HG03442 (cell line): Measurements from ENCODE around the gene PDE3A.
"Not testable (repeated sequence)": the region's sequence is repeated elsewhere in the genome, so short reads cannot be mapped to it uniquely, and the experiment has no call there.

Source experiments
- ATAC-seq: cut with Tn5 transposase; IDR thresholded peaks from one replicate; pipeline ENCODE4 v1.9.1; 2021; ENCODE audit warnings: mild to moderate bottlenecking, moderate library complexity; ENCODE audit not compliant: unreplicated experiment

The PDE3A gene

GRCh38 chr12:20372326-20373096 is 4.2 kb downstream of the PDE3A start:
- no peak for ATAC-seq

- ATAC-seq: no peak
These were observed 6.5 kb downstream of the PDE3A start for GRCh38 chr12:20374795-20375194.

GRCh38 chr12:20375560-20375959 is 7.2 kb downstream of the PDE3A start:
- ATAC-seq: no peak

GRCh38 chr12:20376984-20377383 is 8.6 kb downstream of the PDE3A start:
- ATAC-seq: no peak

- ATAC-seq: no peak
These were observed 9.4 kb downstream of the PDE3A start for GRCh38 chr12:20377750-20378149.

- no peak for ATAC-seq
These were observed 13.8 kb downstream of the PDE3A start for GRCh38 chr12:20382117-20382516.

GRCh38 chr12:20383612-20384011 is 15.3 kb downstream of the PDE3A start:
- ATAC-seq: no peak

GRCh38 chr12:20384836-20385235 is 16.5 kb downstream of the PDE3A start:
- not testable (repeated sequence) for ATAC-seq

- ATAC-seq: no peak
These were observed 22.5 kb downstream of the PDE3A start for GRCh38 chr12:20390846-20391245.

GRCh38 chr12:20392339-20392738 is 24.0 kb downstream of the PDE3A start:
- ATAC-seq: no peak

- ATAC-seq: no peak
These were observed 25.4 kb downstream of the PDE3A start for GRCh38 chr12:20393707-20394106.

GRCh38 chr12:20395791-20396550 is 27.6 kb downstream of the PDE3A start:
- no peak for ATAC-seq

GRCh38 chr12:20398686-20399085 is 30.3 kb downstream of the PDE3A start:
- no peak for ATAC-seq

- ATAC-seq: no peak
These were observed 31.7 kb downstream of the PDE3A start for GRCh38 chr12:20400003-20400402.

- no peak for ATAC-seq
These were observed 34.9 kb downstream of the PDE3A start for GRCh38 chr12:20403230-20403629.

GRCh38 chr12:20404576-20405346 is 36.4 kb downstream of the PDE3A start:
- ATAC-seq: no peak

GRCh38 chr12:20409607-20410377 is 41.5 kb downstream of the PDE3A start:
- ATAC-seq: no peak

- no peak for ATAC-seq
These were observed 42.4 kb downstream of the PDE3A start for GRCh38 chr12:20410734-20411133.

- ATAC-seq: no peak
These were observed 43.0 kb downstream of the PDE3A start for GRCh38 chr12:20411345-20411744.

GRCh38 chr12:20415028-20415427 is 46.7 kb downstream of the PDE3A start:
- ATAC-seq: no peak

- no peak for ATAC-seq
These were observed 47.3 kb downstream of the PDE3A start for GRCh38 chr12:20415641-20416040.
